ACHN (cell line): ENCODE measurements around the gene PTPRQ.
"Not testable (repeated sequence)": the region's sequence is repeated elsewhere in the genome, so short reads cannot be mapped to it uniquely, and the experiment has no call there.

Source experiments
- DNase-seq: peaks from one replicate; pipeline ENCODE4 v3.0.0-alpha.2; 2015
- in situ Hi-C: cut with HindIII; loops from 2 replicates; pipeline ENCODE4 v1.10.0; 2017; ENCODE audit warnings: low sequenced_read_pairs, low pct_ligation_motif_present, low pct_unique_long_range_greater_than_20kb

PTPRQ gene

GRCh38 chr12:80460972-80461371 is 16.9 kb downstream of the PTPRQ start:
- in situ Hi-C loops: no loop called here
- DNase-seq: no peak

- DNase-seq, in situ Hi-C loops: not testable (repeated sequence)
Measured at GRCh38 chr12:80461851-80462250, 17.8 kb downstream of the PTPRQ start.

DNA sequence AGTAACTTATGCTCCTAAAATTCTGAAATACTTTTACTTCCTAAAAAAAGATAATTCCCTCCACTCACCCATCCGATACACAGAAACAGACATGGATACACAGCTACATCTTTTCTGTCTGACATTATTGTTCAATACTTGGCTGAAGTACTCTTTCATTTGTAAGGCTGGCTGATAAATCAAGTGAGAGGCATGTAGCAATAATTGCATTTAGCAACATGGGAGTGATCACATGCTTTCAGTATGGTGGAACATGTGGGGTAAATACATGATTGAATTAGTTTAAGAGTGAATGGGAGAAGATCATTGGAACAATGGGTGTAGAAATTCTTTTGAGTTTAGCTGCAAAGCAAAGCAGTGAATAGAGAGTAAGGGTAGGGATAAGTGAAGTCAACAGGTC is 25.6 kb downstream of the PTPRQ start:
- DNase-seq: no peak
- in situ Hi-C loops: no loop called here

DNA sequence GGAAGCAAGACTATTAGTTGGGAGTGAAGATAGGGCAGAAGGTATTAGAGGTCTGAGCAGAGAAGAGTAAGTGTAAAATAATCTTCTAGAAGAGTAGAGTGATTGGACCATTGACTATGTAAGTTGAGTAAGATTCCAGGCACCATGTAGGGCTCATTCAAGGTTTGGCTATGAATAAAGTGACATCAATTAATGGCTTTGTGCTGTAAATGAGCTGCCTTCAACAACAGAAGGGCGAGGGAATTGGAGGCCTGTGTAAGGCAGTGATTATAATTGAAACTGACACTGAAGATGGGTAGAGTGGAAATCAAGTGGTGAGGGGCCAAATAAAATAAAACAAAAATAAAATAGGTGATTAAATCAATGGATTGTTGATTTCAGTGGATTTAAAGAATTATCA is 26.4 kb downstream of the PTPRQ start:
- DNase-seq: no peak
- in situ Hi-C loops: no loop called here

DNA sequence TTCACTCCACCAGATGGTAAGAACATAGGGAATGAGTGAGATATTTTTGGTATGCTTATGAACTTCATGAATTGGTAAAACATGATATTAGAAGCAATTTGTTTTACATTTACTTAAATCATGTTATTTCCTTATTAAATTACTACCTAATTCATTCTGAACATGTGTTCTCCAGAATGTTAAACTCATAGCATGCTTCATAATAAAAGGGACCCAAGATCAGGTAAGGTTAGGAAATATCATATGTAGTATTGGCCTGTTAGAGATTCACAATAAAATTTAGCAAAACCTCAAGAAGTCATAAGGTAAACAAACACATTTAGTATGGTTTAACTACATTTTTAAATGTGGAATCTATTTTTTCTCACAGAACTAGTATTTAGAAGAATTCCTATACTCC is 28.2 kb downstream of the PTPRQ start:
- no peak for DNase-seq
- in situ Hi-C loops: no loop called here

- DNase-seq: peak; percentile 75
- in situ Hi-C loops: no loop called here
Measured at GRCh38 chr12:80472911-80473500, 29.0 kb downstream of the PTPRQ start.

- in situ Hi-C loops: loop anchor here (25.0 kb wide), 1 partner anchor 285 kb away; no protein-coding TSS in a partner anchor
- DNase-seq: not testable (repeated sequence)
Measured at GRCh38 chr12:80477521-80478145, 33.6 kb downstream of the PTPRQ start.

- in situ Hi-C loops: loop anchor here (25.0 kb wide), 1 partner anchor 278 kb away; no protein-coding TSS in a partner anchor
- DNase-seq: no peak
Measured at GRCh38 chr12:80484746-80485145, 40.7 kb downstream of the PTPRQ start.

DNA sequence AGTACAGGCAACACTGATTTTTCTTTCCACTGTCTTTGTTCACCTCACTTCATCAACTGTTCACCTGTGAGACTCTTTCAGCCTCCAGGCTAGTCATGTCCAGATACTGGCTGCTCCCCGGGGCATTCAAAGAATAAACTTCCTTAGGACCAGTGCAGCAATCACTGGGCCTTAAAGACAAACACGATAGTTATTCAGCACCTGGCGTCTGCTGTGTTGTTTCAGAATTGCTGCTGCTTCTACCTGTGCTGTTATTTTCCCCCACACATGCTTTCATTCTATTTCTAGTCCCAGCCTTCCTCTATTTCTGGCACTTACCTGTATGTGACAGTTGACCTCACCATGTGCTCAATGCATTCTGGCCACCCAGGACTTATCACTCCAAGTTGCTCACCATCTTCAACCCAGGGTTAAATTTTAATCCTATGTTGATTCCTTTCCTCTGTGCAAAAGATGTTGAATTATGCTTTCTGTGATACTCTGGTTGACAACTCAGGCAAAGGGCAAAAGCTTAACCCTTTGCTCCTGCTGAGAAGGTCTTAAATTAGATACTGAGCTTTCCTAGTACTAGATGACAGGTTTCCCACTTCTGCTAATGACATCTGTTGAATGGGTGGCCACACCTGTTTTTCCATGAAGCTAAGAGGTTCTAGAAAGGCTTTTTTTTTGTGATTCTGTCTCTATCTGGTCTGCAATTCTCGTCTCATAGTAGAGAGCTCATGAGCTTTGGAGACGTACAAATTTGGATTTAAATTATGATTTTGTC is 41.4 kb downstream of the PTPRQ start:
- in situ Hi-C loops: loop anchor here (25.0 kb wide), 1 partner anchor 277 kb away; no protein-coding TSS in a partner anchor
- DNase-seq: no peak

DNA sequence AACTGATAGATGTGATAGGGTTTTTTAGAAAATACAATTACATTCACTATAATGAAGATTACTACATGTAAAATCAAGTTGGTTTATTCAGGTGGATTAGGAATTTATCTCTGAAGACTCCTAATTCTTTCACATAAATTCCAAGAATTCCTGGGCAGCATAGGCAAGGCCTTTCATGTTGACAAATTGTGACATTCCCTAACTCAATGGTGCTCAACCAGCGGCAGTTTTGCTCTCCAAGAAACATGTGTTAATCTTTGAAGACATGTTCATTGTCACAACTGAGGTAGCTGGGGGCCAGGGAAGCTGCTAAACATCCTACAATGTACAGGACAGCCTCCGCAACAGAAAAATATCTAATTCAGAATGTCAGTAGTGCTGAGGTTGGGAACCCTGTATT is 46.3 kb downstream of the PTPRQ start:
- peak; percentile 10 for DNase-seq
- in situ Hi-C loops: loop anchor here (25.0 kb wide), 1 partner anchor 272 kb away; no protein-coding TSS in a partner anchor

DNA sequence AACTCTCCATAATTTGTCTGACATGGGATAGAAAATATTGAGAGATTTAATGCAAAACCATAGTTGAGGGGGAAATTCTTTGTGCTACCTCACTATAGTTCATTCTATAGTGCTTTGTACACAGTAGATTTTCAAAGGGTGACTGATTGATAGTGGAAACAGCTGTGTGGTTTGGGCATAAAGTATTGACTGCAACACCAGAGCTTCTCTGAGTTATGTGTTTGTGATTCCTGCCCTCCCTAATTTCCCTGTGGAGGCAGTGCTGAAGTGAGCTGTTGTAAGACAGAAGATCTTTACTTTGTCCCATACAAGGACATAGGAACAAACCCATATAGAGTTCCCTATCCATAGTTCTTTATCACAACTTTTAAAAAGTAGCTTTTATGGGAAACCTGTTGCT is 47.1 kb downstream of the PTPRQ start:
- DNase-seq: no peak
- in situ Hi-C loops: loop anchor here (25.0 kb wide), 1 partner anchor 271 kb away; no protein-coding TSS in a partner anchor

DNA sequence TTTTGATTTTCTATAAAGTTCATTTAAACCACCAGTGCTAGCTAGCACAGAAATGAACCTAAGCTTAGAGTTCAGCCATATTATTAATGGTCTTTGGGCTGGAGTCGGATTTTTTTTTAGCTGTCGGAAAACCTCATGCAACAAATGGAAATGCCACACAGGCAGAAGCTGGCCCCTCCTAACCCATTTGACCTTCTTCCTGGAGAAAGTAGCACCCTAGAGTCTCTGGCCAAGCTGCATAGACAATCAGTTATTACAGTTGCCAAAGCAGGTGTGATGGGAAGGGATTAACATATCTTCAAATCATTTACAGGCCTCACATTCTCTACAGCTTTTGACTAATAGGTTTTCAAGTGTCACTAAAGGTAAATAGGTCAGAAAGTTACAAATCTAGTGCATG is 49.4 kb downstream of the PTPRQ start:
- in situ Hi-C loops: loop anchor here (25.0 kb wide), 1 partner anchor 269 kb away; no protein-coding TSS in a partner anchor
- no peak for DNase-seq

DNA sequence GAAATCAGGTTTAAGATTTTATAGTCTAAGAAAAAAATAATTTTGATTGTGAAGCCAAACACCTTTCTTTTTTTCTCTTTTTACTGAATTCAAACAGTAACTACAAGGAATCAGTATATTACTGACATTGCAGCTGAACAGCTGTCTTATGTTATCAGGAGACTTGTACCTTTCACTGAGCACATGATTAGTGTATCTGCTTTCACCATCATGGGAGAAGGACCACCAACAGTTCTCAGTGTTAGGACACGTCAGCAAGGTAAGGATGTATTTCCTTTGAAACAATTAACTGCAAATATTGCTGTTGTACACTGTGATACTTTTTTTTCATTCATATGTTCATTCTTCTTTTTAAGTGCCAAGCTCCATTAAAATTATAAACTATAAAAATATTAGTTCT is 50.8 kb downstream of the PTPRQ start:
- no peak for DNase-seq
- in situ Hi-C loops: loop anchor here (25.0 kb wide), 1 partner anchor 267 kb away; no protein-coding TSS in a partner anchor

- in situ Hi-C loops: loop anchor here (25.0 kb wide), 1 partner anchor 264 kb away; no protein-coding TSS in a partner anchor
- no peak for DNase-seq
Measured at GRCh38 chr12:80498059-80498728, 54.2 kb downstream of the PTPRQ start.

DNA sequence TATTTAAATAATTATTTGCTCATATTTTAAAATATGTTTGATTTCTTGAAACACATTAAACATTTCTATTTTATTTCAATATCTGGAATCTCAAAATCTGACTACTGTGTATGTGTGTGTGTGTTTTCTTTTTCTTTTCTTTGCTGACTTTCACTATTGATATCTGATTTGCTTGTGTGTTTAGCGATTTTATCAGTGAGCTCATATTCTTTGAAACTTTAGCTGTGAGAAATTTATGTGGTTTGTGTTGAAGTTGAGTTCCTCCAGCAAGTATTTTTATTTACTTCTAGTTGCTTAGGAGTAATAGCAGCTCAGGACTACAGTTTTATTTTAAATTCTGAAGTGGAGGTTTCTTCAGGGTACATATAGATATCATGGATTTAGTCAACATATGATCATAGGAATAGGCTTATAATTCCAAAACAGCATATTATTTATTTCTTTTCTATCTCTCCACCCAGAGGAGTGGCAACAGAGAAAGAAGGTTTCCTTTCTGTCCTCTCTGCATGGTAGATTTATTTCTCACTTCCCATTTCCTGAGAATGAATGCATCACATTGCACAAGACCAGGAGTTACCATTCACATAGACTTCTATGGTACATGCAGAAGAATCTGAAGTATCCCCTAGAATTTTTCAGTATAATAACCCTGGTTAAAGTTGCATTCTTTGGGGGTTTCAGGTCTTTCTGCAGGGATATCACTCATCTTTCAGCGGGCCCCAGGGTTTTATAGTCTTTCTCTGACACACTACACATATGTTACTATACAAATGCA is 60.5 kb downstream of the PTPRQ start:
- in situ Hi-C loops: no loop called here

GRCh38 chr12:80509781-80510556 is 65.9 kb downstream of the PTPRQ start:
- in situ Hi-C loops: no loop called here
- DNase-seq: no peak

More for the DNA sequence above, 60.5 kb downstream of the PTPRQ start:
- no peak for DNase-seq

- in situ Hi-C loops: no loop called here
- DNase-seq: no peak
Measured at GRCh38 chr12:80512781-80513180, 68.7 kb downstream of the PTPRQ start.
